Measurements from ENCODE around the gene CBFA2T3. TPM values are rescaled to one million over a fixed set of nuclear protein-coding genes. Genes with fewer than 3 reads are reported as not detected.

Gene CBFA2T3
- total RNA-seq, 1 experiment from 2014 or later = 2.9 TPM

- no peak overlapping the region for H3K4me2 ChIP-seq (ENCODE audit: insufficient read depth, insufficient read length, low read length)
- no peak for TF ChIP-seq CTCF (conservative IDR thresholded peaks at IDR 0.05)
- no peak overlapping the region for H2BK120ac ChIP-seq (ENCODE audit: low read depth, low read length, poor library complexity, severe bottlenecking)
- H2AK5ac ChIP-seq (ENCODE audit: insufficient read length, low read length) = no peak overlapping the region
- H3K4me1 Mint-ChIP-seq = peaks cover 4 to 9% of the 10 kb centered on the region in 2 experiments; a peak in 2 of 4 replicates
- H3K27ac Mint-ChIP-seq = no peak overlapping the region; a peak in 1 of 7 replicates
- no peak overlapping the region for H3T11ph ChIP-seq (ENCODE audit: low read length)
- no peak overlapping the region for H3K27ac ChIP-seq (ENCODE audit: insufficient read length, low read depth, low read length)
- H3K9ac ChIP-seq (ENCODE audit: extremely low read depth, insufficient read length, low read length) = no peak overlapping the region
- H2AFZ ChIP-seq (ENCODE audit: low read length) = no peak overlapping the region
- H3K14ac ChIP-seq (ENCODE audit: insufficient read depth, low read length) = no peak overlapping the region
- H2BK12ac ChIP-seq (ENCODE audit: insufficient read length, low read depth, low read length) = no peak overlapping the region
- H3K27me3 Mint-ChIP-seq (ENCODE audit: low read depth) = peaks cover 5% of the 10 kb centered on the region; the same call in 1 of the 2 replicates
- H4K5ac ChIP-seq (ENCODE audit: insufficient read length, low read depth, low read length) = no peak overlapping the region
- no peak overlapping the region for H4K91ac ChIP-seq (ENCODE audit: insufficient read length, low read depth, low read length)
- no CpG with 5 or more reads among the region's 25 CpGs for WGBS (ENCODE audit: extremely low coverage, insufficient read length, low lambda C conversion rate)
- H3K79me1 ChIP-seq (ENCODE audit: insufficient read depth, low read depth, low read length, poor library complexity, severe bottlenecking) = no peaks in the 10 kb centered on the region
- no peaks in the 10 kb centered on the region for H3K9me3 Mint-ChIP-seq
- no peak overlapping the region for H3K23ac ChIP-seq (ENCODE audit: insufficient read length, low read depth, low read length)
- no peaks in the 10 kb centered on the region for H3K79me2 ChIP-seq (ENCODE audit: insufficient read depth, low read length)
- DNase-seq = no peak
- no peak overlapping the region for H4K8ac ChIP-seq (replicated peaks; ENCODE audit: insufficient read length, low read depth, low read length)
- H3K36me3 Mint-ChIP-seq (ENCODE audit: insufficient read depth in 1 of 3, low read depth in 3 of 3) = no peaks in the 10 kb centered on the region
- no peak overlapping the region for H3K56ac ChIP-seq (ENCODE audit: insufficient read length, low read depth, low read length)
- no peaks in the 10 kb centered on the region for H3K9me3 ChIP-seq (ENCODE audit: control insufficient read depth, low read depth, low read length)
- no peaks in the 10 kb centered on the region for H3K23me2 ChIP-seq (ENCODE audit: insufficient read length, low read depth, low read length, poor library complexity, severe bottlenecking)
- no peaks in the 10 kb centered on the region for H3K4me1 ChIP-seq (ENCODE audit: insufficient read depth, low read length)
- no peak overlapping the region for H2BK5ac ChIP-seq (ENCODE audit: insufficient read length, low read length)
- H3K27me3 ChIP-seq (ENCODE audit: insufficient read depth, low read length) = no peaks in the 10 kb centered on the region
- H4K20me1 ChIP-seq (ENCODE audit: control insufficient read depth, insufficient read depth, insufficient read length) = no peaks in the 10 kb centered on the region
- H2BK20ac ChIP-seq (ENCODE audit: low read depth, low read length, poor library complexity, severe bottlenecking) = no peak overlapping the region
- no peak overlapping the region for H3K18ac ChIP-seq (ENCODE audit: insufficient read length, low read depth, low read length)
- H3K4me3 Mint-ChIP-seq = no peak overlapping the region
- H3K4ac ChIP-seq (ENCODE audit: low read depth, low read length) = no peak overlapping the region
- no peak overlapping the region for H2BK15ac ChIP-seq (ENCODE audit: low read depth, low read length)
These were observed 5.5 kb upstream of the CBFA2T3 start for GRCh38 chr16:88982286-88983084.

Measured in H9 (cell line).